ENCODE results near the gene HS3ST4.

Gene HS3ST4

GRCh38 chr16:25952983-25953382 is 261.2 kb downstream of the HS3ST4 start:
- Histone ChIP-seq H3K27ac (no peak overlapping the region), H3K27me3 (ENCODE audit: control insufficient read depth, insufficient read depth, low read length) (no peaks in the 10 kb centered on the region), H3K79me2 (peaks cover 8% of the 10 kb centered on the region), H3K4me1 (no peaks in the 10 kb centered on the region), H3K9ac (no peak overlapping the region), H2AFZ (no peak overlapping the region), H3K4me3 (ENCODE audit: low read depth, low read length) (no peak overlapping the region), H3K36me3 (ENCODE audit: control insufficient read depth, insufficient read depth, low read length) (no peaks in the 10 kb centered on the region), H3K4me2 (ENCODE audit: low read length) (no peak overlapping the region), H3K9me3 (ENCODE audit: control insufficient read depth, low read length) (no peaks in the 10 kb centered on the region)
- no peak for TF ChIP-seq CTCF (IDR thresholded peaks at IDR 0.05)

GRCh38 chr16:25957707-25958106 is 265.9 kb downstream of the HS3ST4 start:
- no peak overlapping the region for H3K27ac ChIP-seq
- no peak overlapping the region for H2AFZ ChIP-seq
- H3K9ac ChIP-seq = no peak overlapping the region
- peaks cover 4% of the 10 kb centered on the region for H3K79me2 ChIP-seq
- H3K4me3 ChIP-seq (ENCODE audit: low read depth, low read length) = no peak overlapping the region
- H3K36me3 ChIP-seq (ENCODE audit: control insufficient read depth, insufficient read depth, low read length) = no peaks in the 10 kb centered on the region
- H3K4me1 ChIP-seq = no peaks in the 10 kb centered on the region
- no peaks in the 10 kb centered on the region for H3K9me3 ChIP-seq (ENCODE audit: control insufficient read depth, low read length)
- H3K27me3 ChIP-seq (ENCODE audit: control insufficient read depth, insufficient read depth, low read length) = no peaks in the 10 kb centered on the region
- no peak overlapping the region for H3K4me2 ChIP-seq (ENCODE audit: low read length)
- TF ChIP-seq CTCF (IDR thresholded peaks at IDR 0.05) = no peak

GRCh38 chr16:25959221-25959620 is 267.5 kb downstream of the HS3ST4 start:
- H3K9ac ChIP-seq = no peak overlapping the region
- TF ChIP-seq CTCF (IDR thresholded peaks at IDR 0.05) = no peak
- no peak overlapping the region for H3K4me2 ChIP-seq (ENCODE audit: low read length)
- H3K27me3 ChIP-seq (ENCODE audit: control insufficient read depth, insufficient read depth, low read length) = no peaks in the 10 kb centered on the region
- H3K9me3 ChIP-seq (ENCODE audit: control insufficient read depth, low read length) = no peaks in the 10 kb centered on the region
- H3K36me3 ChIP-seq (ENCODE audit: control insufficient read depth, insufficient read depth, low read length) = no peaks in the 10 kb centered on the region
- peaks cover 4% of the 10 kb centered on the region for H3K79me2 ChIP-seq
- H2AFZ ChIP-seq = no peak overlapping the region
- H3K4me3 ChIP-seq (ENCODE audit: low read depth, low read length) = no peak overlapping the region
- H3K27ac ChIP-seq = no peak overlapping the region
- H3K4me1 ChIP-seq = no peaks in the 10 kb centered on the region

GRCh38 chr16:25966172-25967097 is 274.7 kb downstream of the HS3ST4 start:
- Histone ChIP-seq H3K9ac (no peak overlapping the region), H3K36me3 (ENCODE audit: control insufficient read depth, insufficient read depth, low read length) (no peaks in the 10 kb centered on the region), H3K4me1 (no peaks in the 10 kb centered on the region), H3K27ac (no peak overlapping the region), H3K79me2 (peaks cover 7% of the 10 kb centered on the region), H3K4me3 (ENCODE audit: low read depth, low read length) (no peak overlapping the region), H3K9me3 (ENCODE audit: control insufficient read depth, low read length) (no peaks in the 10 kb centered on the region), H3K4me2 (ENCODE audit: low read length) (no peak overlapping the region), H2AFZ (no peak overlapping the region), H3K27me3 (ENCODE audit: control insufficient read depth, insufficient read depth, low read length) (no peaks in the 10 kb centered on the region)
- no peak for TF ChIP-seq CTCF (IDR thresholded peaks at IDR 0.05)

GRCh38 chr16:25977121-25977520 is 285.4 kb downstream of the HS3ST4 start:
- no peak overlapping the region for H3K4me2 ChIP-seq (ENCODE audit: low read length)
- H3K27ac ChIP-seq = no peak overlapping the region
- no peaks in the 10 kb centered on the region for H3K9me3 ChIP-seq (ENCODE audit: control insufficient read depth, low read length)
- peaks cover 7% of the 10 kb centered on the region for H3K79me2 ChIP-seq
- H3K9ac ChIP-seq = no peak overlapping the region
- no peaks in the 10 kb centered on the region for H3K4me1 ChIP-seq
- TF ChIP-seq CTCF (IDR thresholded peaks at IDR 0.05) = no peak
- H2AFZ ChIP-seq = no peak overlapping the region
- no peak overlapping the region for H3K4me3 ChIP-seq (ENCODE audit: low read depth, low read length)
- H3K36me3 ChIP-seq (ENCODE audit: control insufficient read depth, insufficient read depth, low read length) = no peaks in the 10 kb centered on the region
- no peaks in the 10 kb centered on the region for H3K27me3 ChIP-seq (ENCODE audit: control insufficient read depth, insufficient read depth, low read length)
